HL-60 (cell line): Measurements from ENCODE around the gene GSAP.

ENCODE experiments used
- DNase-seq, 2 experiments: peaks; one replicate each; pipeline ENCODE4 v3.0.0-alpha.2; 2010 to 2020; ENCODE audit warnings: low read depth in 1 of 2, low spot score in 1 of 2
- H3K27ac ChIP-seq: fragments of 250-450 bp; sonication (Bioruptor Pico); replicated peaks from 2 replicates; pipeline ENCODE4 v1.5.1; 2020; ENCODE audit warnings: mild to moderate bottlenecking, moderate library complexity
- H3K27me3 ChIP-seq: fragments of 250-450 bp; sonication (Bioruptor Pico); 2 replicates; pipeline ENCODE4 v1.5.1; 2021; ENCODE audit warnings: mild to moderate bottlenecking, moderate library complexity; ENCODE audit not compliant: insufficient read depth, poor library complexity, severe bottlenecking
- H3K4me3 ChIP-seq: replicated peaks from 2 replicates; pipeline ENCODE4 v1.5.1; 2011; ENCODE audit warnings: mild to moderate bottlenecking, control low read depth, low read length; ENCODE audit not compliant: insufficient read depth
- CTCF ChIP-seq: IDR thresholded peaks from one replicate; pipeline ENCODE4 v1.5.1; 2011; ENCODE audit warnings: low read length, control low read depth, inconsistent platforms; ENCODE audit not compliant: insufficient read depth
- GABPA ChIP-seq: IDR thresholded peaks from 2 replicates; pipeline ENCODE4 v1.6.1; 2012; ENCODE audit warnings: low read depth
- POLR2AphosphoS5 ChIP-seq: IDR thresholded peaks from 2 replicates; pipeline ENCODE4 v1.6.1; 2012; ENCODE audit warnings: low read depth
- SPI1 ChIP-seq: IDR thresholded peaks from 2 replicates; pipeline ENCODE4 v1.6.1; 2012; ENCODE audit warnings: low read depth, mild to moderate bottlenecking, borderline replicate concordance
- TF ChIP-seq, protein P1 (sequence below): IDR thresholded peaks from 2 replicates; pipeline ENCODE4 v1.6.1; 2012; ENCODE audit warnings: low read depth; ENCODE audit not compliant: insufficient replicate concordance

The GSAP gene

DNA sequence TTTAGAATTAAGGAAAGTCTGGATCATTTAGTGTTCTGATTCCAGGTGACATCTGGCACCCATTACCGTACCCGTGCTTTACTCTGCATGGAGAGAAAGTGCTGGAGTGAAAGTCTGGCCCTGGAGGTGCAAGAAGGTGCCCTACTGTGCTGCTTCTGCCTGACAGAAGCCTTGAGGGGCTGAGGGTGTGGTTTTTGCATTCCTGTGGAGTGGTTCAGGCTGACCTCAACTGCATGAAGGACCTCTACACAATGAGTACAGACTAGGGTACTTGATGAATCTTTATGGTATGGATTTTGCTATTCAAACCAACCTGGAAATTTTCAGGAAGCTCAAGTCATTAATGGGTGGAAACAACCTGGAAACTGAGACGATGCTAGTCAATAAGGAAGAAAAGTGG, 45.1 kb upstream of the GSAP start:
- TF ChIP-seq SPI1 (no peak), CTCF (no peak), POLR2AphosphoS5 (no peak), GABPA (no peak)
- TF ChIP-seq, protein P1, sequence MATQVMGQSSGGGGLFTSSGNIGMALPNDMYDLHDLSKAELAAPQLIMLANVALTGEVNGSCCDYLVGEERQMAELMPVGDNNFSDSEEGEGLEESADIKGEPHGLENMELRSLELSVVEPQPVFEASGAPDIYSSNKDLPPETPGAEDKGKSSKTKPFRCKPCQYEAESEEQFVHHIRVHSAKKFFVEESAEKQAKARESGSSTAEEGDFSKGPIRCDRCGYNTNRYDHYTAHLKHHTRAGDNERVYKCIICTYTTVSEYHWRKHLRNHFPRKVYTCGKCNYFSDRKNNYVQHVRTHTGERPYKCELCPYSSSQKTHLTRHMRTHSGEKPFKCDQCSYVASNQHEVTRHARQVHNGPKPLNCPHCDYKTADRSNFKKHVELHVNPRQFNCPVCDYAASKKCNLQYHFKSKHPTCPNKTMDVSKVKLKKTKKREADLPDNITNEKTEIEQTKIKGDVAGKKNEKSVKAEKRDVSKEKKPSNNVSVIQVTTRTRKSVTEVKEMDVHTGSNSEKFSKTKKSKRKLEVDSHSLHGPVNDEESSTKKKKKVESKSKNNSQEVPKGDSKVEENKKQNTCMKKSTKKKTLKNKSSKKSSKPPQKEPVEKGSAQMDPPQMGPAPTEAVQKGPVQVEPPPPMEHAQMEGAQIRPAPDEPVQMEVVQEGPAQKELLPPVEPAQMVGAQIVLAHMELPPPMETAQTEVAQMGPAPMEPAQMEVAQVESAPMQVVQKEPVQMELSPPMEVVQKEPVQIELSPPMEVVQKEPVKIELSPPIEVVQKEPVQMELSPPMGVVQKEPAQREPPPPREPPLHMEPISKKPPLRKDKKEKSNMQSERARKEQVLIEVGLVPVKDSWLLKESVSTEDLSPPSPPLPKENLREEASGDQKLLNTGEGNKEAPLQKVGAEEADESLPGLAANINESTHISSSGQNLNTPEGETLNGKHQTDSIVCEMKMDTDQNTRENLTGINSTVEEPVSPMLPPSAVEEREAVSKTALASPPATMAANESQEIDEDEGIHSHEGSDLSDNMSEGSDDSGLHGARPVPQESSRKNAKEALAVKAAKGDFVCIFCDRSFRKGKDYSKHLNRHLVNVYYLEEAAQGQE = no peak
- Histone ChIP-seq H3K27ac (no peak overlapping the region), H3K27me3 (no peaks in the 10 kb centered on the region), H3K4me3 (no peak overlapping the region)
- no peak for DNase-seq

DNA sequence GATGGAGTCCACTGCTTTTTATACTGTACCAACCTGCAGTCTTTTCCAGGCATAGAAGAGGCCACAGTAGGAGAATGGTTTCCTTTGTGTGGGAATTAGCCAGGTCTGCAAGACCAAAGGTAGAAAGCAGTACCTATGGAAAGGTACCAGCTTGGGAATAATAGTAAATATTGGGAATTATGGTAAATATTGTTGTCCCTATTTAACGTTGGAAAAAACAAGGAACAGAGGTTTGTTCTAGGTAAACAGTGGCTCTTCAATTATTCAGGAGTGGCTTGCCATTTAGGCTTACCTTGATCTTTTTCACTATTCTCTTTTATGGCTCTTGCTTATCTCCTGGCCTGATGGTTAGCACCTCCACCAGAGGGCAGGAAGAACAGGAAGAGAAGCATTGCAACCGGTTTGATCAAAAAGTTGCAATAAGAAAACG, 43.9 kb upstream of the GSAP start:
- DNase-seq = no peak
- no peak for TF ChIP-seq POLR2AphosphoS5
- Histone ChIP-seq H3K27ac (no peak overlapping the region), H3K4me3 (no peak overlapping the region), H3K27me3 (no peaks in the 10 kb centered on the region)

- Histone ChIP-seq H3K4me3 (no peak overlapping the region), H3K27me3 (no peaks in the 10 kb centered on the region), H3K27ac (no peak overlapping the region; the same call in 1 of the 2 replicates)
- no peak for TF ChIP-seq SPI1
- TF ChIP-seq CTCF = no peak
- TF ChIP-seq, protein P1 = no peak
- TF ChIP-seq GABPA = no peak
- TF ChIP-seq POLR2AphosphoS5 = no peak
- no peak for DNase-seq
Measured at GRCh38 chr7:77459311-77459726, 43.2 kb upstream of the GSAP start.

GRCh38 chr7:77458786-77459185, 42.6 kb upstream of the GSAP start:
- TF ChIP-seq GABPA (no peak), CTCF (no peak), SPI1 (no peak), POLR2AphosphoS5 (no peak)
- TF ChIP-seq, protein P1 = no peak
- H3K27ac ChIP-seq = no peak overlapping the region; the same call in 1 of the 2 replicates
- peak in 1 of 2 experiments; percentile 75 for DNase-seq
- no peaks in the 10 kb centered on the region for H3K27me3 ChIP-seq
- H3K4me3 ChIP-seq = no peak overlapping the region
